ENCODE results near the gene AP3D1. TPM values are rescaled to one million over a fixed set of nuclear protein-coding genes. Genes with fewer than 3 reads are reported as not detected.

AP3D1 gene
- total and polyA plus RNA-seq, 2 donors (not counting 3 experiments of a cell fraction or from before 2014, with no cell fraction given), result 130 to 137 TPM

DNA sequence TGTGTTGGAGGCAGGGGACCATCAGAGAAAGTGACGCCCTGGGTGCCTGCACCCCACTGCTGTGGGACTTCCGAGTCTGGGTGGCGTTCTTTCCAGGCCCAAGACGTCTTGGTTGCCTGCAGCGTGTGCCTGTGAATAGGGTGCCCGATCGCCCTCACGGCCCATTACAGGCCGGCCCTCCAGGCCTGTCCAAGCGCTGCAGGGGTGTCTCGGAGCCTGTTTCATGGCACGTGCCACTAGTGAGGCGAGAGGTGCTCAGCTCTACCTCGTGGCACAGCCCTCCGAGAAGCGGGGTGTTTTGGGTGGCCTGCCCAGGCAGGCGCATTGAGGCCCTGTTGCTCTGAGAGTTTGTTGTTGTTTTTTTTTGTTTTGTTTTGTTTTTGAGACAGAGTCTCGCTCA is 42.4 kb upstream of the AP3D1 start:
- no peak overlapping the region for H3K27ac ChIP-seq (ENCODE audit: insufficient read depth, low read depth, low read length)
- no peak for DNase-seq (ENCODE audit: low read depth, low spot score)
- H3K4me3 ChIP-seq (replicated peaks in 1 of 3; ENCODE audit: insufficient read depth in 1 of 3, low read depth in 1 of 3, low read length in 3 of 3), result no peak overlapping the region
- no TSS peak for BruUV-seq (replicated peaks)
- peaks cover 31% of the 10 kb centered on the region for H3K79me2 ChIP-seq (ENCODE audit: control insufficient read depth, insufficient read depth, low read length)
- intact Hi-C loops (cut with micrococcal nuclease) (no loop called here), dilution Hi-C loops (cut with MboI; ENCODE audit: extremely low pct_ligation_motif_present, low sequenced_read_pairs) (no loop called here)
- H3K36me3 ChIP-seq (ENCODE audit: control insufficient read depth in 2 of 2, extremely low read depth in 1 of 2, insufficient read depth in 2 of 2, low read length in 2 of 2), result peaks cover 7 to 57% of the 10 kb centered on the region in 2 experiments
- no peaks in the 10 kb centered on the region for H3K4me1 ChIP-seq (ENCODE audit: control insufficient read depth, extremely low read depth, insufficient read depth, low read length)
- no peak overlapping the region for H3K9ac ChIP-seq (replicated peaks; ENCODE audit: extremely low read depth, insufficient read depth, low read length)
- ChIA-PET CTCF (no interaction called here), POLR2A (no interaction called here)
- TF ChIP-seq JUN (IDR thresholded peaks at IDR 0.05; ENCODE audit: borderline replicate concordance, insufficient read depth, insufficient read length, low read depth) (no peak), FOS (IDR thresholded peaks at IDR 0.05; ENCODE audit: borderline replicate concordance, insufficient read depth, low read length) (no peak), POLR2A (IDR thresholded peaks at IDR 0.05; ENCODE audit: low read depth, low read length) (no peak), EZH2 (IDR thresholded peaks at IDR 0.05; ENCODE audit: borderline replicate concordance, low read depth, low read length, severe bottlenecking) (no peak), POLR2AphosphoS5 (IDR thresholded peaks at IDR 0.05; ENCODE audit: insufficient read depth, low read depth, low read length) (no peak), GATA2 (IDR thresholded peaks at IDR 0.05; ENCODE audit: insufficient read depth, insufficient read length, low read depth, low read length) (no peak), MYC (IDR thresholded peaks at IDR 0.05; ENCODE audit: low read depth, low read length) (no peak)
- TF ChIP-seq, protein P1, sequence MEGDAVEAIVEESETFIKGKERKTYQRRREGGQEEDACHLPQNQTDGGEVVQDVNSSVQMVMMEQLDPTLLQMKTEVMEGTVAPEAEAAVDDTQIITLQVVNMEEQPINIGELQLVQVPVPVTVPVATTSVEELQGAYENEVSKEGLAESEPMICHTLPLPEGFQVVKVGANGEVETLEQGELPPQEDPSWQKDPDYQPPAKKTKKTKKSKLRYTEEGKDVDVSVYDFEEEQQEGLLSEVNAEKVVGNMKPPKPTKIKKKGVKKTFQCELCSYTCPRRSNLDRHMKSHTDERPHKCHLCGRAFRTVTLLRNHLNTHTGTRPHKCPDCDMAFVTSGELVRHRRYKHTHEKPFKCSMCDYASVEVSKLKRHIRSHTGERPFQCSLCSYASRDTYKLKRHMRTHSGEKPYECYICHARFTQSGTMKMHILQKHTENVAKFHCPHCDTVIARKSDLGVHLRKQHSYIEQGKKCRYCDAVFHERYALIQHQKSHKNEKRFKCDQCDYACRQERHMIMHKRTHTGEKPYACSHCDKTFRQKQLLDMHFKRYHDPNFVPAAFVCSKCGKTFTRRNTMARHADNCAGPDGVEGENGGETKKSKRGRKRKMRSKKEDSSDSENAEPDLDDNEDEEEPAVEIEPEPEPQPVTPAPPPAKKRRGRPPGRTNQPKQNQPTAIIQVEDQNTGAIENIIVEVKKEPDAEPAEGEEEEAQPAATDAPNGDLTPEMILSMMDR (IDR thresholded peaks at IDR 0.05; ENCODE audit: extremely low read depth in 1 of 2, insufficient read depth in 1 of 2, low read depth in 1 of 2, low read length in 2 of 2), result no peak
- TF ChIP-seq, protein P2, sequence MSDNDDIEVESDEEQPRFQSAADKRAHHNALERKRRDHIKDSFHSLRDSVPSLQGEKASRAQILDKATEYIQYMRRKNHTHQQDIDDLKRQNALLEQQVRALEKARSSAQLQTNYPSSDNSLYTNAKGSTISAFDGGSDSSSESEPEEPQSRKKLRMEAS (IDR thresholded peaks at IDR 0.05; ENCODE audit: insufficient read depth, insufficient read length), result no peak
- H3K4me2 ChIP-seq (ENCODE audit: insufficient read depth, low read length), result no peak overlapping the region
- no peak overlapping the region for H2AFZ ChIP-seq (ENCODE audit: low read depth, low read length)
- H3K9me1 ChIP-seq (replicated peaks; ENCODE audit: control insufficient read depth, extremely low read depth, insufficient read depth, low read length), result no peaks in the 10 kb centered on the region
- FAIRE-seq, result no peak
- H4K20me1 ChIP-seq (replicated peaks; ENCODE audit: control insufficient read depth, extremely low read depth, insufficient read depth, low read length), result no peaks in the 10 kb centered on the region
- no peaks in the 10 kb centered on the region for H3K27me3 ChIP-seq (ENCODE audit: control insufficient read depth in 2 of 2, insufficient read depth in 2 of 2, low read length in 2 of 2)
- H3K9me3 ChIP-seq (replicated peaks; ENCODE audit: control insufficient read depth, insufficient read depth, low read length), result no peaks in the 10 kb centered on the region

Data from endothelial cell of umbilical vein (primary cell).